A673 (cell line): ENCODE results near the gene SLC25A21. TPM values are rescaled to one million over a fixed set of nuclear protein-coding genes. Genes with fewer than 3 reads are reported as not detected.

Experiments
- BruUV-seq: library from RNA; stranded (reverse); fragments of 400-500 nt; replicated peaks from 2 replicates; lab custom pipeline; 2021; lab: Mats Ljungman, UMichigan
- CTCF ChIA-PET: fragments of 300-600 bp; sonication (Branson Sonifier 250); formaldehyde crosslinking; loops from one replicate; lab custom pipeline; 2022; ENCODE audit warnings: antibody characterized with exemption; lab: Charles Lee
- POLR2A ChIA-PET: fragments of 300-600 bp; sonication (Branson Sonifier 250); formaldehyde crosslinking; loops from one replicate; lab custom pipeline; 2022; ENCODE audit warnings: antibody characterized with exemption; ENCODE audit not compliant: low non-redundant PET; lab: Charles Lee
- DNase-seq: peaks from one replicate; pipeline ENCODE4 v3.0.0-alpha.2; 2015; ENCODE audit warnings: low spot score
- H3K27ac ChIP-seq: fragments of 200-600 bp; sonication (generic); 2 replicates; pipeline ENCODE4 v1.5.1; 2016; ENCODE audit warnings: mixed run types, low read depth, mild to moderate bottlenecking, mixed read lengths, antibody characterized with exemption, low read length; ENCODE audit not compliant: poor library complexity, severe bottlenecking
- H3K27me3 ChIP-seq: fragments of 200-600 bp; sonication (generic); replicated peaks from 2 replicates; pipeline ENCODE4 v1.6.1; 2017; ENCODE audit warnings: mixed run types, low read depth, mild to moderate bottlenecking, mixed read lengths, antibody characterized with exemption, low read length; ENCODE audit not compliant: insufficient read depth, poor library complexity
- H3K36me3 ChIP-seq: fragments of 200-600 bp; sonication (generic); 2 replicates; pipeline ENCODE4 v1.6.1; 2016; ENCODE audit warnings: mixed run types, mild to moderate bottlenecking, mixed read lengths, antibody characterized with exemption, low read length; ENCODE audit not compliant: insufficient read depth, poor library complexity, severe bottlenecking
- H3K4me1 ChIP-seq: fragments of 200-600 bp; sonication (generic); 2 replicates; pipeline ENCODE4 v1.6.1; 2017; ENCODE audit warnings: mixed run types, mild to moderate bottlenecking, mixed read lengths, antibody characterized with exemption, low read length; ENCODE audit not compliant: insufficient read depth, poor library complexity, severe bottlenecking
- H3K4me3 ChIP-seq: fragments of 200-600 bp; sonication (generic); 2 replicates; pipeline ENCODE4 v1.5.1; 2016; ENCODE audit warnings: low read depth, mixed run types, mild to moderate bottlenecking, mixed read lengths, low read length; ENCODE audit not compliant: poor library complexity, severe bottlenecking
- H3K9me3 ChIP-seq: fragments of 200-600 bp; sonication (generic); 2 replicates; pipeline ENCODE4 v1.6.1; 2016; ENCODE audit warnings: mixed run types, low read depth, mild to moderate bottlenecking, mixed read lengths, antibody characterized with exemption, low read length; ENCODE audit not compliant: poor library complexity, severe bottlenecking
- CTCF ChIP-seq: fragments of 300-800, 200-600 bp; sonication (generic); conservative IDR thresholded peaks from 2 replicates; pipeline ENCODE4 v1.5.1; 2017; ENCODE audit warnings: low read depth, mild to moderate bottlenecking, antibody characterized with exemption, low read length, moderate library complexity, mixed read lengths
- EZH2 ChIP-seq: fragments of 200-600 bp; sonication (generic); IDR thresholded peaks from 2 replicates; pipeline ENCODE4 v1.6.1; 2017; ENCODE audit warnings: borderline replicate concordance, low read depth, mild to moderate bottlenecking, mixed read lengths, antibody characterized with exemption, low read length; ENCODE audit not compliant: poor library complexity, severe bottlenecking
- intact Hi-C: fragments of 100-400 bp; cut with micrococcal nuclease; formaldehyde crosslinking; loops from one replicate; pipeline ENCODE4 v1.10.0; 2022; ENCODE audit not compliant: unreplicated experiment
- total RNA-seq: library from RNA; stranded (reverse); gene quantifications from 2 replicates; pipeline ENCODE4 v1.2.3, GENCODE V29; 2021

Gene SLC25A21
- total RNA-seq, 1 experiment from 2014 or later: 4.7 TPM

- CTCF ChIA-PET: no interaction called here
- BruUV-seq: no TSS peak
Observed at GRCh38 chr14:36826614-36827013, 345.8 kb downstream of the SLC25A21 start.

GRCh38 chr14:36824854-36825253 lies 347.6 kb downstream of the SLC25A21 start:
- ChIA-PET POLR2A (no interaction called here), CTCF (no interaction called here)
- Histone ChIP-seq H3K4me3 (no peak overlapping the region), H3K27me3 (no peaks in the 10 kb centered on the region), H3K9me3 (no peaks in the 10 kb centered on the region), H3K27ac (no peak overlapping the region), H3K36me3 (no peaks in the 10 kb centered on the region), H3K4me1 (peaks cover 8% of the 10 kb centered on the region)
- no TSS peak for BruUV-seq
- intact Hi-C loops: no loop called here
- DNase-seq: no peak
- TF ChIP-seq CTCF: no peak
- TF ChIP-seq EZH2: no peak

More at GRCh38 chr14:36826614-36827013, 345.8 kb downstream of the SLC25A21 start:
- POLR2A ChIA-PET: no interaction called here
- no peaks in the 10 kb centered on the region for H3K9me3 ChIP-seq
- TF ChIP-seq CTCF: no peak
- no peak for TF ChIP-seq EZH2
- no peaks in the 10 kb centered on the region for H3K36me3 ChIP-seq
- DNase-seq: no peak
- no peak overlapping the region for H3K4me3 ChIP-seq
- H3K4me1 ChIP-seq: peaks cover 6% of the 10 kb centered on the region
- no peak overlapping the region for H3K27ac ChIP-seq
- peaks cover 5% of the 10 kb centered on the region for H3K27me3 ChIP-seq
- intact Hi-C loops: no loop called here

- ChIA-PET CTCF (no interaction called here), POLR2A (no interaction called here)
Observed at GRCh38 chr14:36823651-36824050, 348.8 kb downstream of the SLC25A21 start.

More at GRCh38 chr14:36823651-36824050, 348.8 kb downstream of the SLC25A21 start:
- no peaks in the 10 kb centered on the region for H3K27me3 ChIP-seq
- H3K4me3 ChIP-seq: no peak overlapping the region
- TF ChIP-seq EZH2 (no peak), CTCF (no peak)
- no peak for DNase-seq
- no peak overlapping the region for H3K27ac ChIP-seq
- BruUV-seq: no TSS peak
- intact Hi-C loops: no loop called here
- H3K4me1 ChIP-seq: peaks cover 8% of the 10 kb centered on the region
- no peaks in the 10 kb centered on the region for H3K9me3 ChIP-seq
- H3K36me3 ChIP-seq: no peaks in the 10 kb centered on the region
